Osteoblast (primary cell): ENCODE data around the gene EXOC3L4. TPM values are rescaled to one million over a fixed set of nuclear protein-coding genes. Genes with fewer than 3 reads are reported as not detected.

ENCODE experiments used
- DNase-seq: peaks from one replicate; pipeline ENCODE4 v3.0.0; 2011; ENCODE audit warnings: low spot score, mixed read lengths; ENCODE audit not compliant: insufficient read length; ENCODE audit errors: missing footprints
- H2AFZ ChIP-seq: 2 replicates; pipeline ENCODE4 v1.6.0; 2011; ENCODE audit warnings: mild to moderate bottlenecking, low read length
- H3K27ac ChIP-seq: 2 replicates; pipeline ENCODE4 v1.5.1; 2011; ENCODE audit warnings: mild to moderate bottlenecking, low read depth, low read length, moderate library complexity
- H3K27me3 ChIP-seq: 2 replicates; pipeline ENCODE4 v1.6.0; 2012; ENCODE audit warnings: mild to moderate bottlenecking, control low read depth, inconsistent platforms, low read length, moderate library complexity; ENCODE audit not compliant: insufficient read depth
- H3K36me3 ChIP-seq: 2 replicates; pipeline ENCODE4 v1.5.1; 2011; ENCODE audit warnings: mild to moderate bottlenecking, low read length, control low read depth, moderate library complexity; ENCODE audit not compliant: insufficient read depth
- H3K4me1 ChIP-seq: 2 replicates; pipeline ENCODE4 v1.5.1; 2011; ENCODE audit warnings: mild to moderate bottlenecking, low read length, control low read depth, moderate library complexity; ENCODE audit not compliant: insufficient read depth
- H3K4me2 ChIP-seq: 2 replicates; pipeline ENCODE4 v1.6.0; 2011; ENCODE audit warnings: mild to moderate bottlenecking, low read length; ENCODE audit not compliant: insufficient read depth
- H3K4me3 ChIP-seq: fragments of 200-600 bp; sonication (generic); 3 replicates; pipeline ENCODE4 v1.5.1; 2012; ENCODE audit warnings: mild to moderate bottlenecking, low read length, inconsistent platforms; ENCODE audit not compliant: insufficient read depth
- H3K79me2 ChIP-seq: 2 replicates; pipeline ENCODE4 v1.6.0; 2012; ENCODE audit warnings: mild to moderate bottlenecking, low read length, control low read depth, inconsistent platforms; ENCODE audit not compliant: insufficient read depth
- H3K9me3 ChIP-seq: 2 replicates; pipeline ENCODE4 v1.5.1; 2011; ENCODE audit warnings: low read depth, low read length, control low read depth
- H4K20me1 ChIP-seq: 2 replicates; pipeline ENCODE4 v1.6.0; 2012; ENCODE audit warnings: mild to moderate bottlenecking, low read length, control low read depth; ENCODE audit not compliant: insufficient read depth
- total RNA-seq: library from RNA; depleted of rRNA; stranded (reverse); fragments of >200 nt; gene quantifications from 2 replicates; pipeline ENCODE4 v1.2.3, GENCODE V29; 2012
- TF ChIP-seq, protein P1 (sequence below): IDR thresholded peaks from 2 replicates; pipeline ENCODE4 v1.5.1; 2011; ENCODE audit warnings: mild to moderate bottlenecking, low read depth, low read length, moderate library complexity; ENCODE audit errors: extremely low read depth

The EXOC3L4 gene
- total RNA-seq, 1 donor, result not detected

DNA sequence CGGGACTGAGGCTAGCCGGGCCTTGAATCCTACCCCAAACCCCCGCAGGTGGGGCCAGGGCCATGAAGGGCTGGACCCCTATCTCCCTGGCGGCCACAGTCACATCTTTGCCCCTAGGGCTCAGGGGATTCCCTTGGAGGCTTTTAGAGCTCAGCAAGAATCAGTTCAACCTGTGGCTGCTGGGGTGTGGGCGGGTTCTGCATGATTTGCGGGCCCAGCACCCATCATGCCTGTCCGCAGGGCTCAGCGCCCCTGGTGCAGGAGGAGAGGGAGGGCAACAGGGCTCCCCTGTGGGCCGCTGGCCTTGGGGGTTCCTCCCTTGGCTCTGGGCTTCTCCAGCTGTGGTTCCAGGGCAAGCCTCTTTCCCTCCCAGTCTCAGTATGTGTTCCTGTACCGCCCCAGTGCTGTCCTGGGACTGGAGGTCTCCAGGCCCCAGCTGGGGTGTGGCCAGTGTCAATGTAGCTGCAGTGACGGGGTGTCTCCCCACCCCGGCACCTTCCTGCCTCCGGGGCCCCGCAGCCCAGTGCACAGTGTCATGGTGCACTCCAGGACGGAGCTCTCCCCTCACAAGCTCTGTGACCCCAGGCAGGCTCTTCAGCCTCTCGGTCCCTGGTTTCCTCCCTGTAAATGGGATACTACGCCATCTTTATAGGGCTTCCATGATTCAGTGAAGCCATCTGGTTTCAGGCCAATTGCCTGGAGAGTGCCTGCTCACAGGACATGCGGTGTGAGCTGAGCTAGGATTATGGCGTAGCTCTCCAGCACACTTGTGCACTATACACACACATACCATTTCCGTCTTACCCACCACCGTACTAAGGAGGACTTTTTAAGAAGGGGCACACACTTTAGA lies 20.4 kb upstream of the EXOC3L4 start:
- peaks cover 5% of the 10 kb centered on the region for H3K4me1 ChIP-seq
- H3K9me3 ChIP-seq, result no peaks in the 10 kb centered on the region
- no peak overlapping the region for H2AFZ ChIP-seq
- H4K20me1 ChIP-seq, result no peaks in the 10 kb centered on the region
- no peak overlapping the region for H3K4me2 ChIP-seq
- H3K4me3 ChIP-seq, result no peak overlapping the region
- H3K79me2 ChIP-seq, result no peaks in the 10 kb centered on the region
- TF ChIP-seq, protein P1, sequence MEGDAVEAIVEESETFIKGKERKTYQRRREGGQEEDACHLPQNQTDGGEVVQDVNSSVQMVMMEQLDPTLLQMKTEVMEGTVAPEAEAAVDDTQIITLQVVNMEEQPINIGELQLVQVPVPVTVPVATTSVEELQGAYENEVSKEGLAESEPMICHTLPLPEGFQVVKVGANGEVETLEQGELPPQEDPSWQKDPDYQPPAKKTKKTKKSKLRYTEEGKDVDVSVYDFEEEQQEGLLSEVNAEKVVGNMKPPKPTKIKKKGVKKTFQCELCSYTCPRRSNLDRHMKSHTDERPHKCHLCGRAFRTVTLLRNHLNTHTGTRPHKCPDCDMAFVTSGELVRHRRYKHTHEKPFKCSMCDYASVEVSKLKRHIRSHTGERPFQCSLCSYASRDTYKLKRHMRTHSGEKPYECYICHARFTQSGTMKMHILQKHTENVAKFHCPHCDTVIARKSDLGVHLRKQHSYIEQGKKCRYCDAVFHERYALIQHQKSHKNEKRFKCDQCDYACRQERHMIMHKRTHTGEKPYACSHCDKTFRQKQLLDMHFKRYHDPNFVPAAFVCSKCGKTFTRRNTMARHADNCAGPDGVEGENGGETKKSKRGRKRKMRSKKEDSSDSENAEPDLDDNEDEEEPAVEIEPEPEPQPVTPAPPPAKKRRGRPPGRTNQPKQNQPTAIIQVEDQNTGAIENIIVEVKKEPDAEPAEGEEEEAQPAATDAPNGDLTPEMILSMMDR, result no peak
- H3K27ac ChIP-seq, result no peak overlapping the region
- DNase-seq, result no peak
- H3K27me3 ChIP-seq, result no peaks in the 10 kb centered on the region
- H3K36me3 ChIP-seq, result no peaks in the 10 kb centered on the region

DNA sequence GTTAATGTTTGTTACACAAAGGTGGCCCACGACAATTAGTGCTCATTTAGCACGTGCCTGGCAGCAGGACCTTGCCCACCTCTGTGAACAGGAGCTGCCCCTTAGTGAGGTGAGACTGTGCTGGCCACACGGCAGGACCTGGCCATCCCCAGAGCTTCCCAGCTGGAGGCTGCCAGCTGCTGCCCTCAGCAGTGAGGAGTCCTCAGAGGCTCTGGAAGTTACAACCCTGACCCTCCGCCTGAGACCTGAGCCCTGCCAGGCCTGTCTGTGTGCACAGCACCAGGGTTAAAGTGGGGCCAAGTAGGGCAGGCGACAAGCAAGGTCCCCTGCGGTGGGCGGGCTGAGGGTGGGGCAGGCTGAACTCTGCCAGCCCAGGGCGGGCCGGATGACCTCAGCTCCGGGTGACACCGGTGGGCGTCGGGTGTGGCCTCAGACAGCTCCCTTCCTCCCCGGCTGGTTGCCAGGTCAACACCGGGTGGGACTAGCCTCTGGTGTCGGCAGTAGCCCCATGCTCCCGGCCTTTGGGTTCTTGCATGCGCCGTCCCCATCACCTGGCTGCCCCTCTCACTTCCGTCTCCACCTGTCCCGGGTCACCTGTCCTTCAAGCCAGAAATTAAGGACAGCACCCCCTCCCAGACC lies 19.7 kb upstream of the EXOC3L4 start:
- H3K36me3 ChIP-seq, result no peaks in the 10 kb centered on the region
- DNase-seq, result peak; percentile 88
- H3K9me3 ChIP-seq, result no peaks in the 10 kb centered on the region
- no peaks in the 10 kb centered on the region for H3K79me2 ChIP-seq
- H3K4me1 ChIP-seq, result peaks cover 5% of the 10 kb centered on the region
- no peak overlapping the region for H3K27ac ChIP-seq
- H4K20me1 ChIP-seq, result no peaks in the 10 kb centered on the region
- peak overlapping the region; percentile 67 for H3K4me3 ChIP-seq
- H2AFZ ChIP-seq, result peak overlapping the region; percentile 70
- peaks cover 6% of the 10 kb centered on the region for H3K27me3 ChIP-seq
- peak overlapping the region; percentile 83 for H3K4me2 ChIP-seq
- TF ChIP-seq, protein P1, result no peak

DNA sequence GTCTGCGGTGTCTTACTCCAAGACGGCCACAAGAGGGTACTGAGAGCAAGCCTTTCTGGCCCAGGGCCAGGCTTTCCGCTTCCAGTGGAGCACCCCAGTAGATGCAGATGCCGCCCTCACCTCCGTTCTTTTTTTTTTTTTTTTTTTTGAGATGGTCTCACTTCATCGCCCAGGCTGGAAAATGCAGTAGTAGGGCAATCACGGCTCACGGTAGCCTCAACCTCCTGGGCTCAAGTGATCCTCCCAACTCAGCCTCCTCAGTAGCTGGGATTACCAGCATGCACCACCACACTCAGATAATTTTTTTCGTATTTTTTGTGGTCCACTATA lies 16.1 kb upstream of the EXOC3L4 start:
- TF ChIP-seq, protein P1, result peak; percentile 73
- peak; percentile 98 for DNase-seq
- Histone ChIP-seq H3K27me3 (peaks cover 11% of the 10 kb centered on the region), H4K20me1 (no peaks in the 10 kb centered on the region), H3K79me2 (no peaks in the 10 kb centered on the region), H3K9me3 (no peaks in the 10 kb centered on the region), H3K4me1 (peaks cover 5% of the 10 kb centered on the region), H2AFZ (no peak overlapping the region), H3K4me3 (no peak overlapping the region), H3K4me2 (no peak overlapping the region), H3K27ac (no peak overlapping the region), H3K36me3 (no peaks in the 10 kb centered on the region)

DNA sequence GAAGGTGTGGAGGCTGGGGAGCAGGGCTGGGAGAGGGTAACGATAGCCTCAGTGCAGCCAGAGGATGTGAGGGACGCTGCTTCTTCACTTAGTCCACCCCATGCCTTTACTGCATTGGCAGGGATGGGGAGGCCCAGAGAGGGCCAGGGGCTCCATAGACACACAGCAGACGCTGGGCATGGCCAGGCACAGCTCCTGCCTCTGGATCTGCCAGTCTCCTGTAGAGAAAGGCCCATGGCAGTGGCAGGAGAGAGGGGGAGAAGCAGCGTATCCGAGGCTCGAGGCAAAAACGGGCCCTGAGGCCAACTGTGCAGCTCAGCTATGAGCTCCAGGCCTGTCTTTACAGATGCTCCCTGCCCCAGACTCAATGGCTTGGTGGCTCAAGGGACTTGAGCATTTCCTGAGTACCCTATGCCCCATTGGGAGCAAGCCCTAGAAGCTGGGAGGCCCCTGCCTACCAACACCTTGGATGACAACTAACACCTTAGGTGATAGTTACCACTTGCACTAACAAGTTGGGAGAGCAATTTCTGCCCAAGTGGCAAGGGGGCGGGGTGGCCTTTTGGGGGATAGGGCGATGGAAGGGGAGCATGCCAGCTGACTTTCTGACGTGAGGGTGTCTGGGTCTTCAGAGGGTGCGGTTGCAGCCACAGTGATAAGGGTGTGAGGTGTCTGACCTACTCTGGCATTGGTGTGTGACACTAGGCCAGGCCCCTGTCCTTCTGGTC lies 15.5 kb upstream of the EXOC3L4 start:
- no peak overlapping the region for H3K4me2 ChIP-seq
- TF ChIP-seq, protein P1, result no peak

More for the DNA sequence above, 15.5 kb upstream of the EXOC3L4 start:
- Histone ChIP-seq H3K36me3 (no peaks in the 10 kb centered on the region), H4K20me1 (no peaks in the 10 kb centered on the region), H3K27ac (no peak overlapping the region), H3K27me3 (peaks cover 11% of the 10 kb centered on the region), H3K9me3 (no peaks in the 10 kb centered on the region), H2AFZ (no peak overlapping the region), H3K4me3 (no peak overlapping the region), H3K79me2 (no peaks in the 10 kb centered on the region), H3K4me1 (peaks cover 5% of the 10 kb centered on the region)
- DNase-seq, result peak; percentile 71
